Smooth muscle cell of the brain vasculature (primary cell): ENCODE measurements around the gene SIL1.
"Not testable (repeated sequence)": the region's sequence is repeated elsewhere in the genome, so short reads cannot be mapped to it uniquely, and the experiment has no call there.

Experiments
- DNase-seq: peaks from one replicate; pipeline ENCODE4 v3.0.0-alpha.2; 2012; ENCODE audit warnings: low read depth, low spot score

Gene SIL1

DNA sequence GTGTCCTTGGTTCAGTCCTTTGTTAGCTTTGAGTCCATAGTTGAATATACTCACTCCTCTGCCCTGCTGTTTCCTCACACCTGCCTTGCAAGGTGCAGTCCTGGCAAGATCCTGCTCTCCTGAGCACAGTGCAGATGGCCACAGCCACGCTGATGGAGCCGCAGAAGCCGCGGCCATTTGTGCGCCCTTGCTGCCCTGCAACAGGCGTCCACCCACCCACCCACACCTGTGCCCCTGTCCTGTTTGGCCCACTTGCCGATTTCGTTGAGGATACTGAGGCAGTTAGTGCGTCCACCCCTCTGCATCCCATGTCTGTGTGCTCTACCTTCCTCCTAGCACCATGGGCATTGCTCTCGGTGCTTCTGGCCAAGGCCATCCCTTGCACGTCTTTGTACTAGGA is 271.9 kb downstream of the SIL1 start:
- no peak for DNase-seq

DNA sequence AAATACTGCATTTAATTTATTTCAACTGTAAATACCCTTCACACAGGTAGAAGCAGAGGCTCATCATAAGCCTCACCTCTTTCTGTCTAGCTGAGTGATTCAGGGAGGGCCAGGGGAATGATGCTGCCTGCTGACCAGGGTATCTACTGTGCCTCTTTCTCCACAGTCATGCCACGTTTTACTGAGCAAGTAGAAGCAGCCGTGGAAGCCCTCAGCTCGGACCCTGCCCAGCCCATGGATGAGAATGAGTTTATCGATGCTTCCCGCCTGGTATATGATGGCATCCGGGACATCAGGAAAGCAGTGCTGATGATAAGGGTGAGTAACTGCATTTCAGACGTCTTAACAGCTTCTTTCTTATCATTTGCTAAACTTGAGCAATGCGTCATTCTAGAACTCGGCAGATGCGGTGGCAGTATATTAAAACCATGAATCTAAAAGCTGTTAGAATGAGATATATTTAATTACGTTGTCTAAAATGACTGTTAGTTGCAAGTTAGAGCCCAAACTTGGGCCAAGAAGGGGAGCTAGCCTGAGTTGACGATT is 273.0 kb downstream of the SIL1 start:
- no peak for DNase-seq

- DNase-seq, result no peak
These were observed 275.7 kb downstream of the SIL1 start for GRCh38 chr5:138922494-138922893.

DNA sequence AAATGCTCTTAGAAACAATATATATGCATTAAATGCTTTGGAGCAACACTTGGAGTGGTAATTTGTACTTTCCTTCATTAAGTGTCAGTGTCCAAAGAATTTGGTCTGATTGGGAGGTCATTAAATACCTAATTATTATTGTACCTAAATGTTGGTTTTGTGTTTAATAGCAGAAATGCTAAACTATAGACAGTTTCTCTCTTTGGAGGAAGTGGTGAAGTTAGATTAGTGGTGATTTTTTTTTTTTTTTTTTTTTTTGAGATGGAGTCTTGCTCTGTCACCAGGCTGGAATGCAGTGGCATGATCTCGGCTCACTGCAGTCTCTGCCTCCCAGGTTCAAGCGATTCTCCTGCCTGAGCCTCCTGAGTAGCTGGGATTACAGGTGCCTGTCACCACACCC is 276.8 kb downstream of the SIL1 start:
- DNase-seq, result not testable (repeated sequence)

GRCh38 chr5:138920181-138920580 is 278.0 kb downstream of the SIL1 start:
- no peak for DNase-seq

DNA sequence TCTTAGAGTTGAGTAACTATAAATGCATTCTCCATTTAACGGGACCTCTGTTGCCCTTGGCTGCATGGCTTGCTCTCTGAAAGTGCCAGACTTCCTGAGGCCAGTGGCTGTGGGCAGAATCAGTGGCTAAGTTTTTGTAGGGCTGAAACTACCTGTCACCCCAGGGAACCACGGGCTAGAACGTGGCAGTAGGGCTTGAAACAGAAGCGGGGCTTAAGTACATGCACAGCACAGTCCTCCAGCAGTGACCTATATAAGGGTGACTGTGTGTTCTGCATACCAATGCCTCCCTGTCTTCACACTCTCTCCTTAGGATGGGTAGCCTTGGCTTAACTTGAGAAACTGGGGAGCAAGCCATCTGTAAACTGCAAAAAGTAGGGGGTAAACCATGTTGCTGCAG is 279.5 kb downstream of the SIL1 start:
- no peak for DNase-seq

- no peak for DNase-seq
These were observed 283.8 kb downstream of the SIL1 start for GRCh38 chr5:138914338-138914737.

DNA sequence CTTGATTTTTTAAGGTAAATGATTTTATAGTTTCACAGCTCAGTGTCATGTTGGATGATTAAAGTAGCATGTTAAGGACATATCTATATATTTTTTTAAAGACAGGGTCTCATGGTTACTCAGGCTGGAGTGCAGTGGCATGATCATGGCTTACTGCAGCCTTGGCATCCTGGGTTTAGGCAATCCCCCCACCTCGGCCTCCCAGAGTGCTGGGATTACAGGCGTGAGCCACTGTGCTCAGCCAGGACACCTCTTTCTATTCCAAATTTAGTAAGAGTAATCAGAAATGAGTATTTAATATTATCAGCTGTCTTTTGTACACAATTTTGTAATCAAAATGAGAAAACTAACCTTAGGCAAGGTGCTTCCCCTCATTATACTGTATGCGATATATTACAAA is 284.4 kb downstream of the SIL1 start:
- DNase-seq, result no peak

DNA sequence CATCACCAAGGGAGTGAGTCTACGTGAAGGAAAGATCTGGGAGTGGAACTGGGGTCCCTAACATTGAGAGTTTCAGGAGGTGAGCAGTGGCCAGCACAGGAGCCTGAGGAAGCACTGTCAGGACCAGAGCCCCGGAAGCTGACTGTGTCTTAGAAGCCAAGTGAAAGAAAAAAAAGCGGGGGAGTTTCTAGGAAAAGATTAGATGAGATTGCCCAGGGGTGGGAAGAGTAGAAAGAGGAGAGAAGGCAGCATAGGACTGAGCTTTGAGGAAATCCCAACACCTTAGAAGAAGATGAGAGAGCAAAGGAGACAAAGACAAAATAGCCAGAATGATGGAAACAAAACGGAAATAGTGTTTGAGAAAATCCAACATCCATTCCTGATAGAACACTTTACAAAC is 286.1 kb downstream of the SIL1 start:
- no peak for DNase-seq

- no peak for DNase-seq
These were observed 286.7 kb downstream of the SIL1 start for GRCh38 chr5:138911441-138911840.

DNA sequence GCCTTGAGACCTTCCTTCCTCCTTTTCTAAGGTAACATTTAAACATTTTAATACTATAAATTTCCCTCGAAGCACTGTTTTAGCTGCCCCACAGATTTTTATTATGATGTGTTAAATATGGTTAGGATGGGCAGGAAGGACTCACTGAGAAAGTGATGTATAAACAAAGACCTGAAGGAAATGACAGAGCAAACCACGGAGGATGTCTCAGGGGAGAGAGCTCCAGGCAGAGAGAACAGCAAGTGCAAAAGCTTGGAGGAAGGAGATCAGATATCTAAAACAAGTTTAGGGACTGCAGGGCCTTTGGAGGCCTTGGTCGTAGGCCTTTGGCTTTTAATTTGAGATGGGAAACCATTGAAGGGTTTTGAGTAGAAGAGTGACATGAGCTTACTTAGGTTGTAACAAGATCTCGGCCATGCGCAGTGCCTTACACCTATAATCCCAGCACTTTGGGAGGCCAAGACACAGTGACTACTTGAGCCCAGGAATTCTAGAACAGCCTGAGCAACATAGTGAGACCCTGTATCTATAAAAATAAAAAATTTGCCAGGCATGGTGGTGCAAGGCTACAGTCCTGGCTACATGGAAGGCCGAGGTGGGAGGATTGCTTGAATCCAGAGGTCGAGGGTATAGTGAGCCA is 287.5 kb downstream of the SIL1 start:
- no peak for DNase-seq

GRCh38 chr5:138909734-138910133 is 288.4 kb downstream of the SIL1 start:
- DNase-seq, result no peak

DNA sequence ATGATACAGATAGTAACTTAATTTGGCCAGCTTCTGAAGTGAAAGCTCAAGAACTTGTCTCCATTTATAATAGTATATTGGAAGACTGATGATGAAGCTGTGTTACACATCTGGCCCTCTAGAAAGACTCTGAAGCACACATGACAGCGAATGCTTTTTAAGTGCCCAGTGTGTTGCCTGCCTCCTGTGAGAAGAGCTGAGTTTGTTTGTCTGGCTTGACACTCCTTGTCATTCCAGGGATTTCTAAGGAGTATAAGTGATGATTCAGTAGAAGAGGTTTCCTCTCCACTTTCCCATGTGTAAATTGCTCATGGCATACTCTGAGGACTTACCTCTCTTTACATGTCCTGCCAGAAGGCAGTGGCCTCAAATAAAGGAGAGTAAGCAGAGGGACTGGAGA is 292.6 kb downstream of the SIL1 start:
- peak; percentile 43 for DNase-seq

DNA sequence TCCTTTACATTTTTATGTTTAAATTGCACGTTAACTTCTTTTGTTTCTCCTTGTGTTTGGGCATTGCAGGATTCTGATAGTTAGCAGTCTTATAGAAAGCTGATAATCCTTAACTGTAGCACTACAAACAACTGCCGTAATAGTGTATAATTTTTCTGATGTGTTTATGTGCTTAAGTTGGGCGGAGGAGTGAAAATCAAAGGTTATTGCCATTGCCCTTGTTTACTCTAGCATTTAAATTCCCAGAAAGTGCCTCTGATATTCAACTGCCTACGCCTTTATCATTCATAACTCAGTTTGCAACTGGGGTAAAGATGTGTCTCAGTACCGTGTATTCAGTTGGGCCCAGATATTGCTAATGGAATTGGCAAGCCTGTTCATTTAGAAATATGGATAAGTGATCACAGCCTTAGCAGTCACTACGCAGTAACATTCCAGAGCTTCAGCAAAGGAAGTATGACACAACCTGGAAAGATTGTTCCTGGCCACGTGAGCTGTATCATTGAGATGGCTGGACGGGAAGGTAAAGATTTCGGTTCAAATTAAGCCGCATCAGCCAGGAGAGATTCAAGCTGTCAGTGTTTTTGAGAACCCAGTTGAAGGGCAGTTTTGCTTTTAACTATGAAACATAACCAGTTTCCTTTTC is 294.9 kb downstream of the SIL1 start:
- no peak for DNase-seq

- DNase-seq, result no peak
These were observed 296.5 kb downstream of the SIL1 start for GRCh38 chr5:138901716-138902115.

GRCh38 chr5:138900281-138900965 is 297.7 kb downstream of the SIL1 start:
- DNase-seq, result peak; percentile 62

GRCh38 chr5:138898742-138899141 is 299.4 kb downstream of the SIL1 start:
- no peak for DNase-seq

DNA sequence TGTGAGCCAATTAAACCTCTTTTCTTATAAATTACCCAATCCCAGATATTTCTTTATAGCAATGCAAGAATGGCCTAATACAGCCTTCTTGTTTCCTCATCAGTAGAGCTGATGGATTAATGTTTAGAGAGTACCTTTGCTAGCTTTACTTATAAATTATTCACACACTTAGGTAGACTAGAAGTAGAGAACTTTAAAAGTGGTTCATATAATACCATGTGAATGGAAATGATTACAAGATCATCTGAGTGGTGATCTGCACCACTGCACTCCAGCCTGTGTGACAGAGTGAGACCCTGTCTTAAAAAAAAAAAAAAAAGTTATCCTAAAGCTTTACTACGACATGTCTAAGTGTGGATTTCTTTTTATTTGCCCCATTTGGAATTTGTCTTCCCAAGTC is 299.9 kb downstream of the SIL1 start:
- DNase-seq, result no peak
